WI38 (cell line): Measurements from ENCODE around the gene ERN1.

Experiments
- H3K4me3 ChIP-seq: 2 replicates; pipeline ENCODE4 v1.5.1; 2011; ENCODE audit warnings: low read depth, mild to moderate bottlenecking, control low read depth, low read length
- CTCF ChIP-seq: IDR thresholded peaks from 2 replicates; pipeline ENCODE4 v1.5.1; 2012; ENCODE audit warnings: low read depth, mild to moderate bottlenecking, control low read depth, low read length

Gene ERN1

GRCh38 chr17:64041912-64042311, 88.0 kb downstream of the ERN1 start:
- H3K4me3 ChIP-seq: no peak overlapping the region
- no peak for TF ChIP-seq CTCF

- no peak overlapping the region for H3K4me3 ChIP-seq
- no peak for TF ChIP-seq CTCF
Observed at GRCh38 chr17:64040206-64040605, 89.7 kb downstream of the ERN1 start.

GRCh38 chr17:64039106-64039400, 90.9 kb downstream of the ERN1 start:
- TF ChIP-seq CTCF: no peak
- H3K4me3 ChIP-seq: no peak overlapping the region

- H3K4me3 ChIP-seq: no peak overlapping the region
- no peak for TF ChIP-seq CTCF
Observed at GRCh38 chr17:64038331-64039105, 91.4 kb downstream of the ERN1 start.

- TF ChIP-seq CTCF: no peak
- no peak overlapping the region for H3K4me3 ChIP-seq
Observed at GRCh38 chr17:64037802-64038201, 92.1 kb downstream of the ERN1 start.

GRCh38 chr17:64037180-64037579, 92.8 kb downstream of the ERN1 start:
- TF ChIP-seq CTCF: no peak
- no peak overlapping the region for H3K4me3 ChIP-seq

GRCh38 chr17:64036198-64036922, 93.6 kb downstream of the ERN1 start:
- no peak overlapping the region for H3K4me3 ChIP-seq
- no peak for TF ChIP-seq CTCF
